ENCODE results near the gene ATP6V0A4.

Gene ATP6V0A4

GRCh38 chr7:138691178-138691577, 106.8 kb downstream of the ATP6V0A4 start:
- TF ChIP-seq REST (IDR thresholded peaks at IDR 0.05; ENCODE audit: low read depth) (no peak), FOXM1 (IDR thresholded peaks at IDR 0.05; ENCODE audit: borderline replicate concordance, low read depth) (no peak), EP300 (IDR thresholded peaks at IDR 0.05; ENCODE audit: borderline replicate concordance) (no peak), CREB1 (IDR thresholded peaks at IDR 0.05; ENCODE audit: low read depth) (no peak), ZBTB7A (IDR thresholded peaks at IDR 0.05; ENCODE audit: low read depth) (no peak), TEAD4 (IDR thresholded peaks at IDR 0.05) (no peak), YY1 (IDR thresholded peaks at IDR 0.05; ENCODE audit: low read depth) (no peak)

GRCh38 chr7:138690495-138690894, 107.5 kb downstream of the ATP6V0A4 start:
- TF ChIP-seq CREB1 (IDR thresholded peaks at IDR 0.05; ENCODE audit: low read depth) = no peak
- TF ChIP-seq TAF1 (IDR thresholded peaks at IDR 0.05; ENCODE audit: low read depth) = no peak

- TF ChIP-seq CREB1 (IDR thresholded peaks at IDR 0.05; ENCODE audit: low read depth) (no peak), NFIC (IDR thresholded peaks at IDR 0.05) (no peak), MAX (IDR thresholded peaks at IDR 0.05) (no peak), USF1 (IDR thresholded peaks at IDR 0.05) (no peak), CEBPB (IDR thresholded peaks at IDR 0.05) (no peak), ZBTB7A (IDR thresholded peaks at IDR 0.05; ENCODE audit: low read depth) (no peak), FOXM1 (IDR thresholded peaks at IDR 0.05; ENCODE audit: borderline replicate concordance, low read depth) (no peak), REST (IDR thresholded peaks at IDR 0.05; ENCODE audit: low read depth) (no peak), YY1 (IDR thresholded peaks at IDR 0.05; ENCODE audit: low read depth) (no peak), EGR1 (IDR thresholded peaks at IDR 0.05) (no peak), RAD21 (IDR thresholded peaks at IDR 0.05; ENCODE audit: low read depth) (no peak)
Measured at GRCh38 chr7:138684340-138684739, 113.7 kb downstream of the ATP6V0A4 start.

GRCh38 chr7:138679793-138680192, 118.2 kb downstream of the ATP6V0A4 start:
- TF ChIP-seq CEBPB (IDR thresholded peaks at IDR 0.05) = no peak
- TF ChIP-seq ZBTB7A (IDR thresholded peaks at IDR 0.05; ENCODE audit: low read depth) = no peak
- no peak for TF ChIP-seq EGR1 (IDR thresholded peaks at IDR 0.05)
- TF ChIP-seq NFIC (IDR thresholded peaks at IDR 0.05) = no peak
- no peak for TF ChIP-seq CREB1 (IDR thresholded peaks at IDR 0.05; ENCODE audit: low read depth)
- TF ChIP-seq EP300 (IDR thresholded peaks at IDR 0.05; ENCODE audit: borderline replicate concordance) = no peak
- no peak for TF ChIP-seq MAX (IDR thresholded peaks at IDR 0.05)
- TF ChIP-seq TCF12 (IDR thresholded peaks at IDR 0.05; ENCODE audit: low read depth) = no peak
- TF ChIP-seq TAF1 (IDR thresholded peaks at IDR 0.05; ENCODE audit: low read depth) = no peak
- TF ChIP-seq RAD21 (IDR thresholded peaks at IDR 0.05; ENCODE audit: low read depth) = no peak
- TF ChIP-seq TEAD4 (IDR thresholded peaks at IDR 0.05) = no peak
- TF ChIP-seq REST (IDR thresholded peaks at IDR 0.05; ENCODE audit: low read depth) = no peak
- TF ChIP-seq FOXM1 (IDR thresholded peaks at IDR 0.05; ENCODE audit: borderline replicate concordance, low read depth) = no peak
- TF ChIP-seq YY1 (IDR thresholded peaks at IDR 0.05; ENCODE audit: low read depth) = no peak
- TF ChIP-seq USF1 (IDR thresholded peaks at IDR 0.05) = no peak

- TF ChIP-seq NFIC (IDR thresholded peaks at IDR 0.05) (no peak), EP300 (IDR thresholded peaks at IDR 0.05; ENCODE audit: borderline replicate concordance) (no peak), FOXM1 (IDR thresholded peaks at IDR 0.05; ENCODE audit: borderline replicate concordance, low read depth) (no peak), MAX (IDR thresholded peaks at IDR 0.05) (no peak), TCF12 (IDR thresholded peaks at IDR 0.05; ENCODE audit: low read depth) (no peak), TAF1 (IDR thresholded peaks at IDR 0.05; ENCODE audit: low read depth) (no peak), ZBTB7A (IDR thresholded peaks at IDR 0.05; ENCODE audit: low read depth) (no peak)
Measured at GRCh38 chr7:138670594-138670993, 127.4 kb downstream of the ATP6V0A4 start.
